ENCODE results near the gene POLA1. TPM values are rescaled to one million over a fixed set of nuclear protein-coding genes. Genes with fewer than 3 reads are reported as not detected.

Gene POLA1
- total RNA-seq, 2 experiments from 2014 or later, result 48.4 to 52.1 TPM

- ChIA-PET CTCF (interaction anchor here (0.7 kb wide), 1 partner anchor 168 kb away, joined by 3 read pairs; no protein-coding TSS in a partner anchor), POLR2A (no interaction called here)
- no peak for ATAC-seq
- Mint-ChIP-seq H3K36me3 (ENCODE audit: low read depth) (no peaks in the 10 kb centered on the region), H3K27ac (no peak overlapping the region), H3K4me3 (no peak overlapping the region), H3K27me3 (peaks cover 48% of the 10 kb centered on the region), H3K4me1 (peaks cover 5% of the 10 kb centered on the region), H3K9me3 (ENCODE audit: low read depth) (no peaks in the 10 kb centered on the region)
- no peak for DNase-seq
- intact Hi-C loops (cut with DNase I, micrococcal nuclease), result loop anchor here in 1 of 2 experiments (5.0 to 10.0 kb wide), 2 partner anchors 169 to 1672 kb away; partner anchors contain the start of gene PTCHD1
Observed at GRCh38 chrX:25006586-25007058, 312.9 kb downstream of the POLA1 start.

- no peak overlapping the region for H3K4me3 Mint-ChIP-seq
- H3K9me3 Mint-ChIP-seq (ENCODE audit: low read depth), result no peaks in the 10 kb centered on the region
- peaks cover 5% of the 10 kb centered on the region for H3K4me1 Mint-ChIP-seq
- no peak overlapping the region for H3K27ac Mint-ChIP-seq
- ATAC-seq (no peak), DNase-seq (no peak)
- CTCF ChIA-PET, result no interaction called here
- H3K27me3 Mint-ChIP-seq, result peaks cover 47% of the 10 kb centered on the region
- POLR2A ChIA-PET, result no interaction called here
- no peaks in the 10 kb centered on the region for H3K36me3 Mint-ChIP-seq (ENCODE audit: low read depth)
- intact Hi-C loops (cut with DNase I, micrococcal nuclease), result loop anchor here in 1 of 2 experiments (5.0 to 10.0 kb wide), 2 partner anchors 170 to 1673 kb away; partner anchors contain the start of gene PTCHD1
Observed at GRCh38 chrX:25007059-25008053, 313.6 kb downstream of the POLA1 start.

- Mint-ChIP-seq H3K27ac (no peak overlapping the region), H3K27me3 (peaks cover 45% of the 10 kb centered on the region), H3K4me3 (no peak overlapping the region), H3K36me3 (ENCODE audit: low read depth) (no peaks in the 10 kb centered on the region), H3K9me3 (ENCODE audit: low read depth) (no peaks in the 10 kb centered on the region), H3K4me1 (peaks cover 2% of the 10 kb centered on the region)
- ChIA-PET POLR2A (no interaction called here), CTCF (no interaction called here)
- ATAC-seq (no peak), DNase-seq (no peak)
- intact Hi-C loops (cut with DNase I, micrococcal nuclease), result loop anchor here in 1 of 2 experiments (5.0 to 10.0 kb wide), 2 partner anchors 172 to 1675 kb away; partner anchors contain the start of gene PTCHD1
Observed at GRCh38 chrX:25009407-25009806, 315.7 kb downstream of the POLA1 start.

- POLR2A ChIA-PET, result interaction anchor here (0.6 kb wide), 1 partner anchor 12 kb away, joined by 6 read pairs; no protein-coding TSS in a partner anchor
- CTCF ChIA-PET, result interaction anchor here (0.7 kb wide), 1 partner anchor 15 kb away, joined by 3 read pairs; no protein-coding TSS in a partner anchor
- DNase-seq (no peak), ATAC-seq (no peak)
- intact Hi-C loops (cut with DNase I, micrococcal nuclease), result loop anchor here in 1 of 2 experiments (10.0 kb wide), 2 partner anchors 366 to 616 kb away; partner anchors contain the start of gene PCYT1B
- Mint-ChIP-seq H3K27me3 (peaks cover 49% of the 10 kb centered on the region), H3K4me3 (no peak overlapping the region), H3K36me3 (ENCODE audit: low read depth) (no peaks in the 10 kb centered on the region), H3K27ac (no peak overlapping the region), H3K4me1 (peaks cover 6% of the 10 kb centered on the region), H3K9me3 (ENCODE audit: low read depth) (no peaks in the 10 kb centered on the region)
Observed at GRCh38 chrX:25010784-25011588, 317.3 kb downstream of the POLA1 start.

GRCh38 chrX:25011589-25012432, 318.1 kb downstream of the POLA1 start:
- ChIA-PET POLR2A (interaction anchor here (1.1 kb wide), 1 partner anchor 45 kb away, joined by 3 read pairs; no protein-coding TSS in a partner anchor), CTCF (interaction anchor here (0.6 to 0.7 kb wide), 2 partner anchors 14 to 178 kb away, joined by 3 read pairs; no protein-coding TSS in a partner anchor)
- no peak overlapping the region for H3K4me3 Mint-ChIP-seq
- H3K27me3 Mint-ChIP-seq, result peaks cover 50% of the 10 kb centered on the region
- no peak for ATAC-seq
- peaks cover 6% of the 10 kb centered on the region for H3K4me1 Mint-ChIP-seq
- intact Hi-C loops (cut with DNase I, micrococcal nuclease), result loop anchor here in 1 of 2 experiments (10.0 kb wide), 2 partner anchors 367 to 617 kb away; partner anchors contain the start of gene PCYT1B
- H3K36me3 Mint-ChIP-seq (ENCODE audit: low read depth), result no peaks in the 10 kb centered on the region
- no peak for DNase-seq
- no peak overlapping the region for H3K27ac Mint-ChIP-seq
- no peaks in the 10 kb centered on the region for H3K9me3 Mint-ChIP-seq (ENCODE audit: low read depth)

- H3K9me3 Mint-ChIP-seq (ENCODE audit: low read depth), result no peaks in the 10 kb centered on the region
- POLR2A ChIA-PET, result interaction anchor here (1.1 kb wide), 1 partner anchor 44 kb away, joined by 3 read pairs; no protein-coding TSS in a partner anchor
- H3K27ac Mint-ChIP-seq, result no peak overlapping the region
- H3K36me3 Mint-ChIP-seq (ENCODE audit: low read depth), result no peaks in the 10 kb centered on the region
- peaks cover 6% of the 10 kb centered on the region for H3K4me1 Mint-ChIP-seq
- H3K4me3 Mint-ChIP-seq, result no peak overlapping the region
- no peak for ATAC-seq
- no peak for DNase-seq
- CTCF ChIA-PET, result interaction anchor here (0.6 to 1.4 kb wide), 3 partner anchors 10 to 668 kb away, joined by 3 to 5 read pairs (median 3); no protein-coding TSS in a partner anchor
- intact Hi-C loops (cut with DNase I, micrococcal nuclease), result loop anchor here in 1 of 2 experiments (10.0 kb wide), 2 partner anchors 368 to 618 kb away; partner anchors contain the start of gene PCYT1B
- H3K27me3 Mint-ChIP-seq, result peaks cover 52% of the 10 kb centered on the region
Observed at GRCh38 chrX:25012433-25012735, 318.7 kb downstream of the POLA1 start.

- peak overlapping the region; percentile 59 for H3K4me3 Mint-ChIP-seq
- no peak overlapping the region for H3K27ac Mint-ChIP-seq
- ATAC-seq, result no peak
- POLR2A ChIA-PET, result interaction anchor here (1.1 kb wide), 1 partner anchor 44 kb away, joined by 3 read pairs; no protein-coding TSS in a partner anchor
- H3K9me3 Mint-ChIP-seq (ENCODE audit: low read depth), result no peaks in the 10 kb centered on the region
- no peak for DNase-seq
- H3K4me1 Mint-ChIP-seq, result peaks cover 10% of the 10 kb centered on the region
- H3K27me3 Mint-ChIP-seq, result peaks cover 51% of the 10 kb centered on the region
- CTCF ChIA-PET, result interaction anchor here (0.6 to 1.4 kb wide), 3 partner anchors 9 to 669 kb away, joined by 3 to 5 read pairs (median 3); no protein-coding TSS in a partner anchor
- intact Hi-C loops (cut with DNase I, micrococcal nuclease), result loop anchor here in 1 of 2 experiments (10.0 kb wide), 2 partner anchors 368 to 618 kb away; partner anchors contain the start of gene PCYT1B
- no peaks in the 10 kb centered on the region for H3K36me3 Mint-ChIP-seq (ENCODE audit: low read depth)
Observed at GRCh38 chrX:25012793-25013631, 319.3 kb downstream of the POLA1 start.

GRCh38 chrX:25013632-25014365, 320.1 kb downstream of the POLA1 start:
- H3K4me1 Mint-ChIP-seq, result peaks cover 10% of the 10 kb centered on the region
- DNase-seq, result peak; percentile 35

GRCh38 chrX:25014366-25014838, 320.7 kb downstream of the POLA1 start:
- ATAC-seq (no peak), DNase-seq (no peak)
- Mint-ChIP-seq H3K4me1 (peaks cover 10% of the 10 kb centered on the region), H3K36me3 (ENCODE audit: low read depth) (no peaks in the 10 kb centered on the region), H3K27ac (no peak overlapping the region), H3K4me3 (no peak overlapping the region), H3K9me3 (ENCODE audit: low read depth) (no peaks in the 10 kb centered on the region), H3K27me3 (peaks cover 50% of the 10 kb centered on the region)
- POLR2A ChIA-PET, result no interaction called here
- intact Hi-C loops (cut with DNase I, micrococcal nuclease), result loop anchor here in 1 of 2 experiments (10.0 kb wide), 2 partner anchors 370 to 620 kb away; partner anchors contain the start of gene PCYT1B
- CTCF ChIA-PET, result no interaction called here

More at GRCh38 chrX:25013632-25014365, 320.1 kb downstream of the POLA1 start:
- ChIA-PET POLR2A (no interaction called here), CTCF (interaction anchor here (1.4 kb wide), 1 partner anchor 8 kb away, joined by 3 read pairs; no protein-coding TSS in a partner anchor)
- H3K27ac Mint-ChIP-seq, result no peak overlapping the region
- ATAC-seq, result no peak
- peaks cover 51% of the 10 kb centered on the region for H3K27me3 Mint-ChIP-seq
- H3K36me3 Mint-ChIP-seq (ENCODE audit: low read depth), result no peaks in the 10 kb centered on the region
- no peaks in the 10 kb centered on the region for H3K9me3 Mint-ChIP-seq (ENCODE audit: low read depth)
- intact Hi-C loops (cut with DNase I, micrococcal nuclease), result loop anchor here in 1 of 2 experiments (10.0 kb wide), 2 partner anchors 369 to 619 kb away; partner anchors contain the start of gene PCYT1B
- H3K4me3 Mint-ChIP-seq, result peak overlapping the region; percentile 26
